Upper lobe of left lung (tissue), 4 donors: ENCODE data around the gene OR52N2.

Source experiments
- CTCF ChIP-seq, 6 experiments: fragments of 450-650 bp in 4 of 6; fragments of 200-600 bp in 2 of 6; sonication (generic) in 2 of 6; IDR thresholded peaks; one replicate each; pipeline ENCODE4 v1.5.1; 2016 to 2019; ENCODE audit warnings: antibody characterized with exemption in 6 of 6
- POLR2A ChIP-seq, 4 donors: fragments of 450-650 bp; IDR thresholded peaks; one replicate each; pipeline ENCODE4 v1.5.1; 2016 to 2017; ENCODE audit warnings: antibody characterized with exemption in 4 of 4, mild to moderate bottlenecking in 2 of 4
- POLR2AphosphoS5 ChIP-seq, 2 donors: sonication (generic); formaldehyde crosslinking; IDR thresholded peaks; one replicate each; pipeline ENCODE4 v1.5.1; 2017; ENCODE audit warnings: antibody characterized with exemption in 2 of 2

GRCh38 chr11:5841797-5842196 lies 33.1 kb downstream of the OR52N2 start, which contains the start of gene OR52E6:
- TF ChIP-seq POLR2A (IDR thresholded peaks at IDR 0.05) (no peak), CTCF (IDR thresholded peaks at IDR 0.05) (no peak), POLR2AphosphoS5 (IDR thresholded peaks at IDR 0.05) (no peak)
